ENCODE data around the gene TLE6. TPM values are rescaled to one million over a fixed set of nuclear protein-coding genes. Genes with fewer than 3 reads are reported as not detected.

The TLE6 gene
- total RNA-seq, 1 donor from 2014 or later = not detected

- H3K36me3 ChIP-seq (ENCODE audit: control insufficient read depth, insufficient read depth, low read length) = no peaks in the 10 kb centered on the region
- DNase-seq (ENCODE audit: low read depth) (no peak), FAIRE-seq (no peak)
- no peak for TF ChIP-seq CTCF (IDR thresholded peaks at IDR 0.05; ENCODE audit: insufficient read depth, low read length, severe bottlenecking)
- no peaks in the 10 kb centered on the region for H3K27me3 ChIP-seq (ENCODE audit: control insufficient read depth, insufficient read depth, low read length)
- no peak overlapping the region for H3K4me3 ChIP-seq (ENCODE audit: low read depth, low read length)
Measured at GRCh38 chr19:3013263-3013725, 35.9 kb downstream of the TLE6 start.

GRCh38 chr19:3014135-3014534 lies 36.8 kb downstream of the TLE6 start:
- no peak for TF ChIP-seq CTCF (IDR thresholded peaks at IDR 0.05; ENCODE audit: insufficient read depth, low read length, severe bottlenecking)
- DNase-seq (ENCODE audit: low read depth) = no peak
- no peaks in the 10 kb centered on the region for H3K36me3 ChIP-seq (ENCODE audit: control insufficient read depth, insufficient read depth, low read length)
- H3K27me3 ChIP-seq (ENCODE audit: control insufficient read depth, insufficient read depth, low read length) = no peaks in the 10 kb centered on the region
- H3K4me3 ChIP-seq (ENCODE audit: low read depth, low read length) = no peak overlapping the region
- no peak for FAIRE-seq

GRCh38 chr19:3015126-3016057 lies 38.0 kb downstream of the TLE6 start:
- DNase-seq (ENCODE audit: low read depth) (no peak), FAIRE-seq (no peak)
- no peak for TF ChIP-seq CTCF (IDR thresholded peaks at IDR 0.05; ENCODE audit: insufficient read depth, low read length, severe bottlenecking)
- no peaks in the 10 kb centered on the region for H3K27me3 ChIP-seq (ENCODE audit: control insufficient read depth, insufficient read depth, low read length)
- H3K36me3 ChIP-seq (ENCODE audit: control insufficient read depth, insufficient read depth, low read length) = no peaks in the 10 kb centered on the region
- no peak overlapping the region for H3K4me3 ChIP-seq (ENCODE audit: low read depth, low read length)

- Histone ChIP-seq H3K4me3 (ENCODE audit: low read depth, low read length) (no peak overlapping the region), H3K27me3 (ENCODE audit: control insufficient read depth, insufficient read depth, low read length) (no peaks in the 10 kb centered on the region), H3K36me3 (ENCODE audit: control insufficient read depth, insufficient read depth, low read length) (no peaks in the 10 kb centered on the region)
- FAIRE-seq (no peak), DNase-seq (ENCODE audit: low read depth) (no peak)
- TF ChIP-seq CTCF (IDR thresholded peaks at IDR 0.05; ENCODE audit: insufficient read depth, low read length, severe bottlenecking) = no peak
Measured at GRCh38 chr19:3017923-3018322, 40.6 kb downstream of the TLE6 start.

GRCh38 chr19:3019211-3019854 lies 42.0 kb downstream of the TLE6 start:
- Histone ChIP-seq H3K36me3 (ENCODE audit: control insufficient read depth, insufficient read depth, low read length) (no peaks in the 10 kb centered on the region), H3K27me3 (ENCODE audit: control insufficient read depth, insufficient read depth, low read length) (no peaks in the 10 kb centered on the region), H3K4me3 (ENCODE audit: low read depth, low read length) (no peak overlapping the region)
- TF ChIP-seq CTCF (IDR thresholded peaks at IDR 0.05; ENCODE audit: insufficient read depth, low read length, severe bottlenecking) = no peak
- no peak for FAIRE-seq
- DNase-seq (ENCODE audit: low read depth) = no peak

Measured in bronchial epithelial cell (primary cell).